ENCODE measurements around the gene TRMT6.

DNA sequence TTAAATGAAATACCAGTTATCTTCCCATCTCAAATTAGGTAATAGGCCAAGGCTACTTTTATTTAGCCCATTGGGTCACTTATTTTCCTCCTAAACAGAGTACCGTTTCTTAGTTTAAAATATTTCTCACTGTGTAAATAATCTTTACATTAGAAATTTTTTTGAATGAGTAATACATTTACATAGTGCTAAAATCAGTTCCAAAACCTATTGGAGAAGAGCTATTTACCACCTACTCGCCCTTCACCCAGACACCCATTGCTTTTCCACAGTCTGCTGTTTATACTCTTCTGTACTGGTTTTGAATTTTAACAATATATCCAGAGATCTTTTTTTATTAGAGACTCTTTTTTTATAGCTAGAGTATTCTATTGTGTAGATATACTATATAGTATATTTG lies 37.0 kb upstream of the TRMT6 start:
- TF ChIP-seq, protein P1, sequence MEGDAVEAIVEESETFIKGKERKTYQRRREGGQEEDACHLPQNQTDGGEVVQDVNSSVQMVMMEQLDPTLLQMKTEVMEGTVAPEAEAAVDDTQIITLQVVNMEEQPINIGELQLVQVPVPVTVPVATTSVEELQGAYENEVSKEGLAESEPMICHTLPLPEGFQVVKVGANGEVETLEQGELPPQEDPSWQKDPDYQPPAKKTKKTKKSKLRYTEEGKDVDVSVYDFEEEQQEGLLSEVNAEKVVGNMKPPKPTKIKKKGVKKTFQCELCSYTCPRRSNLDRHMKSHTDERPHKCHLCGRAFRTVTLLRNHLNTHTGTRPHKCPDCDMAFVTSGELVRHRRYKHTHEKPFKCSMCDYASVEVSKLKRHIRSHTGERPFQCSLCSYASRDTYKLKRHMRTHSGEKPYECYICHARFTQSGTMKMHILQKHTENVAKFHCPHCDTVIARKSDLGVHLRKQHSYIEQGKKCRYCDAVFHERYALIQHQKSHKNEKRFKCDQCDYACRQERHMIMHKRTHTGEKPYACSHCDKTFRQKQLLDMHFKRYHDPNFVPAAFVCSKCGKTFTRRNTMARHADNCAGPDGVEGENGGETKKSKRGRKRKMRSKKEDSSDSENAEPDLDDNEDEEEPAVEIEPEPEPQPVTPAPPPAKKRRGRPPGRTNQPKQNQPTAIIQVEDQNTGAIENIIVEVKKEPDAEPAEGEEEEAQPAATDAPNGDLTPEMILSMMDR (IDR thresholded peaks at IDR 0.05; ENCODE audit: low read depth, low read length, missing input control) = no peak
- TF ChIP-seq, protein P2, sequence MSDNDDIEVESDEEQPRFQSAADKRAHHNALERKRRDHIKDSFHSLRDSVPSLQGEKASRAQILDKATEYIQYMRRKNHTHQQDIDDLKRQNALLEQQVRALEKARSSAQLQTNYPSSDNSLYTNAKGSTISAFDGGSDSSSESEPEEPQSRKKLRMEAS (IDR thresholded peaks at IDR 0.05) = no peak
- TF ChIP-seq JUND (IDR thresholded peaks at IDR 0.05) = no peak
- TF ChIP-seq, protein P3, sequence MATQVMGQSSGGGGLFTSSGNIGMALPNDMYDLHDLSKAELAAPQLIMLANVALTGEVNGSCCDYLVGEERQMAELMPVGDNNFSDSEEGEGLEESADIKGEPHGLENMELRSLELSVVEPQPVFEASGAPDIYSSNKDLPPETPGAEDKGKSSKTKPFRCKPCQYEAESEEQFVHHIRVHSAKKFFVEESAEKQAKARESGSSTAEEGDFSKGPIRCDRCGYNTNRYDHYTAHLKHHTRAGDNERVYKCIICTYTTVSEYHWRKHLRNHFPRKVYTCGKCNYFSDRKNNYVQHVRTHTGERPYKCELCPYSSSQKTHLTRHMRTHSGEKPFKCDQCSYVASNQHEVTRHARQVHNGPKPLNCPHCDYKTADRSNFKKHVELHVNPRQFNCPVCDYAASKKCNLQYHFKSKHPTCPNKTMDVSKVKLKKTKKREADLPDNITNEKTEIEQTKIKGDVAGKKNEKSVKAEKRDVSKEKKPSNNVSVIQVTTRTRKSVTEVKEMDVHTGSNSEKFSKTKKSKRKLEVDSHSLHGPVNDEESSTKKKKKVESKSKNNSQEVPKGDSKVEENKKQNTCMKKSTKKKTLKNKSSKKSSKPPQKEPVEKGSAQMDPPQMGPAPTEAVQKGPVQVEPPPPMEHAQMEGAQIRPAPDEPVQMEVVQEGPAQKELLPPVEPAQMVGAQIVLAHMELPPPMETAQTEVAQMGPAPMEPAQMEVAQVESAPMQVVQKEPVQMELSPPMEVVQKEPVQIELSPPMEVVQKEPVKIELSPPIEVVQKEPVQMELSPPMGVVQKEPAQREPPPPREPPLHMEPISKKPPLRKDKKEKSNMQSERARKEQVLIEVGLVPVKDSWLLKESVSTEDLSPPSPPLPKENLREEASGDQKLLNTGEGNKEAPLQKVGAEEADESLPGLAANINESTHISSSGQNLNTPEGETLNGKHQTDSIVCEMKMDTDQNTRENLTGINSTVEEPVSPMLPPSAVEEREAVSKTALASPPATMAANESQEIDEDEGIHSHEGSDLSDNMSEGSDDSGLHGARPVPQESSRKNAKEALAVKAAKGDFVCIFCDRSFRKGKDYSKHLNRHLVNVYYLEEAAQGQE (IDR thresholded peaks at IDR 0.05) = no peak
- no peak for TF ChIP-seq EGR1 (IDR thresholded peaks at IDR 0.05; ENCODE audit: low read depth in 2 of 2)
- TF ChIP-seq, protein P4, sequence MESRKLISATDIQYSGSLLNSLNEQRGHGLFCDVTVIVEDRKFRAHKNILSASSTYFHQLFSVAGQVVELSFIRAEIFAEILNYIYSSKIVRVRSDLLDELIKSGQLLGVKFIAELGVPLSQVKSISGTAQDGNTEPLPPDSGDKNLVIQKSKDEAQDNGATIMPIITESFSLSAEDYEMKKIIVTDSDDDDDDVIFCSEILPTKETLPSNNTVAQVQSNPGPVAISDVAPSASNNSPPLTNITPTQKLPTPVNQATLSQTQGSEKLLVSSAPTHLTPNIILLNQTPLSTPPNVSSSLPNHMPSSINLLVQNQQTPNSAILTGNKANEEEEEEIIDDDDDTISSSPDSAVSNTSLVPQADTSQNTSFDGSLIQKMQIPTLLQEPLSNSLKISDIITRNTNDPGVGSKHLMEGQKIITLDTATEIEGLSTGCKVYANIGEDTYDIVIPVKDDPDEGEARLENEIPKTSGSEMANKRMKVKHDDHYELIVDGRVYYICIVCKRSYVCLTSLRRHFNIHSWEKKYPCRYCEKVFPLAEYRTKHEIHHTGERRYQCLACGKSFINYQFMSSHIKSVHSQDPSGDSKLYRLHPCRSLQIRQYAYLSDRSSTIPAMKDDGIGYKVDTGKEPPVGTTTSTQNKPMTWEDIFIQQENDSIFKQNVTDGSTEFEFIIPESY (IDR thresholded peaks at IDR 0.05) = no peak
- no peak for TF ChIP-seq TAF1 (conservative IDR thresholded peaks at IDR 0.05)
- no peak for TF ChIP-seq RAD21 (IDR thresholded peaks at IDR 0.05)
- TF ChIP-seq RXRA (IDR thresholded peaks at IDR 0.05) = no peak
- TF ChIP-seq, protein P5, sequence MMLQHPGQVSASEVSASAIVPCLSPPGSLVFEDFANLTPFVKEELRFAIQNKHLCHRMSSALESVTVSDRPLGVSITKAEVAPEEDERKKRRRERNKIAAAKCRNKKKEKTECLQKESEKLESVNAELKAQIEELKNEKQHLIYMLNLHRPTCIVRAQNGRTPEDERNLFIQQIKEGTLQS (IDR thresholded peaks at IDR 0.05) = no peak
- no peak for TF ChIP-seq YY1 (IDR thresholded peaks at IDR 0.05)
- TF ChIP-seq FOXA1 (IDR thresholded peaks at IDR 0.05) = no peak
- no peak for TF ChIP-seq SP1 (IDR thresholded peaks at IDR 0.05)
- TF ChIP-seq GABPA (IDR thresholded peaks at IDR 0.05 in 1 of 2, conservative IDR thresholded peaks at IDR 0.05 in 1 of 2) = no peak
